Mucosa of descending colon (tissue), 3 donors: ENCODE measurements around the gene ZNF214. TPM values are rescaled to one million over a fixed set of nuclear protein-coding genes. Genes with fewer than 3 reads are reported as not detected.

Experiments used
- ATAC-seq: fragments of 200-7000 bp; cut with Tn5 transposase; one replicate; pipeline ENCODE4 v1.9.1; 2020; ENCODE audit warnings: mild to moderate bottlenecking, moderate library complexity
- DNase-seq, 3 donors: peaks; one replicate each; pipeline ENCODE4 v3.0.0-alpha.2; 2020
- H3K36me3 ChIP-seq: fragments of 200-600 bp; one replicate; pipeline ENCODE4 v1.8.0; 2021; ENCODE audit warnings: low read depth, mild to moderate bottlenecking
- H3K4me1 ChIP-seq: fragments of 200-600 bp; one replicate; pipeline ENCODE4 v1.8.0; 2021; ENCODE audit warnings: low read depth, mild to moderate bottlenecking
- H3K4me3 ChIP-seq: fragments of 200-600 bp; one replicate; pipeline ENCODE4 v1.8.0; 2021; ENCODE audit warnings: mild to moderate bottlenecking
- H3K9me3 ChIP-seq: fragments of 200-600 bp; one replicate; pipeline ENCODE4 v1.8.0; 2021; ENCODE audit warnings: mild to moderate bottlenecking
- intact Hi-C, 2 donors: fragments of 100-400 bp; cut with DNase I in 1 of 2; cut with micrococcal nuclease in 1 of 2; formaldehyde crosslinking; loops; one replicate each; pipeline versions ENCODE4 v1.11.0 to v1.11.1; 2022; cut with DNase I, micrococcal nuclease
- long read RNA-seq, 2 donors: library from polyadenylated mRNA; unstranded; transcript quantifications; one replicate each; pipeline ENCODE4 v2.0.0, GENCODE V29; 2019 to 2021
- total RNA-seq, 3 donors: library from RNA; stranded (reverse); fragmentation: NEBNext Ultra II Directional in 2 of 3; extraction: Animal tissue kit (Norgen Biotek cat#: 25700) in 2 of 3; gene quantifications; one replicate each; pipeline versions ENCODE4 v1.2.1 to v1.2.4, GENCODE V29; 2021 to 2023
- TF ChIP-seq, protein P1 (sequence below): fragments of 200-600 bp; IDR thresholded peaks from one replicate; pipeline ENCODE4 v1.8.0; 2022; ENCODE audit warnings: antibody characterized with exemption, mild to moderate bottlenecking
- donor health status: DM: no; HTN: no; CAD: no; lungs with moderate emphysema.
- donor health status: DM: no; HTN: no; CAD: no.
- donor health status: DM: no; HTN: yes; CAD: no.

ZNF214 gene
- 1 to 10 TPM; 1.8 to 4.0 (median 3.4) TPM for total RNA-seq
- long read RNA-seq, donor 1, partial matches to known transcripts = 0 of 1 reads
- long read RNA-seq, donor 1, other reads (novel, unspliced or antisense) = 0 of 1 reads
- long read RNA-seq, donor 2, partial matches to known transcripts = 0 of 1 reads
- long read RNA-seq, donor 2, other reads (novel, unspliced or antisense) = 0 of 1 reads

DNA sequence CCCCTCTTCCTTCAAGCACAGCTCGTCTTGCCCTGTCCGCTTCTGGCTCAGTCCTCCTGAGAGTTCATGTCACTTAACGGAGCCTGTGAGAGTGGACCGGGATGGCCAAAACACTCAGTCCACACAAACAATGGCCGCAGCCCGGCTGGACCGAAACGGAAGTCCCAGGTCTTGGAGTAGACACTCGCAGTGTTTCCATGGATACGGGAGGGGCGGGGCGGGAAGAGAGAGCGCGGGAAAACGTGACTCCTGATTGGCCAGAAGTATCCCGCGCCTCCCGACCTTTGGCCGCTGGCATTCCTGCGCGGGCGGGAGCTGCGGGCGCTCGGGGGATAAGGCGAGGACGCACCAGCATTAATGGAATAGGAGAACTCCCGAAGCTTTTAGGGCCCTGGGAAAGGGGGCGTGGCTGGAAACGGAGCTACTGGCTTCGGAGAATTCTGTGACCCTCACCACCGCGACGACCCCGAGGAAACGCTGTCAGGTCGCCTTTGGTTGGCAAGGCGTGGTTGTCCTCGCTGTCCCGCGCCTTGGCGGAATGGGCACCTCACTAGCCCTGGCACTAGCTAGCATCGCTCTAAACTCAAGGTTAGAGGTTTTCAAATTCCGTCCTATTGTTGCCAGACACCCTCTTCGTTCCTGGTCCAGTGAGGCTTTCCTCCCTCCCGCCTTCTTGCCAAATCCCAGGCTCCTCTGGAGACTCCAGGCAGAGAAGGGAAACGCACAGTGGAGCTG, at the start of gene ZNF214, which contains the start of gene NLRP14:
Gene ZNF214, minus strand, starts transcription at position 164 of the 735 bp plus-strand sequence. CDS start 17,511 bp downstream, outside the sequence.
Gene NLRP14, plus strand, starts transcription at position 297 of the 735 bp plus-strand sequence. CDS start 18,108 bp downstream, outside the sequence.
- intact Hi-C loops = no loop called here
- H3K4me3 ChIP-seq = peak within 1 kb of the TSS; percentile 38
- ATAC-seq (peak; percentile 99), DNase-seq (peak; percentile 93 to 99 (median 95))
- TF ChIP-seq, protein P1, sequence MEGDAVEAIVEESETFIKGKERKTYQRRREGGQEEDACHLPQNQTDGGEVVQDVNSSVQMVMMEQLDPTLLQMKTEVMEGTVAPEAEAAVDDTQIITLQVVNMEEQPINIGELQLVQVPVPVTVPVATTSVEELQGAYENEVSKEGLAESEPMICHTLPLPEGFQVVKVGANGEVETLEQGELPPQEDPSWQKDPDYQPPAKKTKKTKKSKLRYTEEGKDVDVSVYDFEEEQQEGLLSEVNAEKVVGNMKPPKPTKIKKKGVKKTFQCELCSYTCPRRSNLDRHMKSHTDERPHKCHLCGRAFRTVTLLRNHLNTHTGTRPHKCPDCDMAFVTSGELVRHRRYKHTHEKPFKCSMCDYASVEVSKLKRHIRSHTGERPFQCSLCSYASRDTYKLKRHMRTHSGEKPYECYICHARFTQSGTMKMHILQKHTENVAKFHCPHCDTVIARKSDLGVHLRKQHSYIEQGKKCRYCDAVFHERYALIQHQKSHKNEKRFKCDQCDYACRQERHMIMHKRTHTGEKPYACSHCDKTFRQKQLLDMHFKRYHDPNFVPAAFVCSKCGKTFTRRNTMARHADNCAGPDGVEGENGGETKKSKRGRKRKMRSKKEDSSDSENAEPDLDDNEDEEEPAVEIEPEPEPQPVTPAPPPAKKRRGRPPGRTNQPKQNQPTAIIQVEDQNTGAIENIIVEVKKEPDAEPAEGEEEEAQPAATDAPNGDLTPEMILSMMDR = no peak
- H3K9me3 ChIP-seq = no peaks in the 10 kb centered on the region
- no peaks in the 10 kb centered on the region for H3K4me1 ChIP-seq
- H3K36me3 ChIP-seq = no peaks in the 10 kb centered on the region

DNA sequence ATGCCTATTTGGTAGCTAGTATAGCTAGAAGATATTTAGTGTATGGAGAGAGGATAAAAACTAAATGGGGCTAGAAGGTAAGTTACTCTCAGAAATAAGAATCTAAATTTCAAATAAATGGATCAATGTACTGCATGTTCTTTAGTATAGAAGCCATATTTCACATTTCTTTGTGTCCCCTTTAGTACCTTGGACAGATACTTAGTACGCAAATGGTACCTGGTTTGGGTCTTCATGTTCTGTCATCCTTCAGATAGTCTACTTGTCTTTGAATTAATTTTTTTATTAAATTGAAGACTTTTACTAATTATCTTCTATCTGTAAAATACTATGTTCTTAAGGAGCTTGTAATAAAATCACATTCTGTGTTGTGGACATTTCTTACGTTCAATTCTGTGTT, 42.4 kb upstream of the ZNF214 start:
- no peaks in the 10 kb centered on the region for H3K9me3 ChIP-seq
- ATAC-seq (no peak), DNase-seq (no peak)
- H3K36me3 ChIP-seq = no peaks in the 10 kb centered on the region
- H3K4me3 ChIP-seq = no peak overlapping the region
- intact Hi-C loops = no loop called here
- TF ChIP-seq, protein P1 = no peak
- no peaks in the 10 kb centered on the region for H3K4me1 ChIP-seq

DNA sequence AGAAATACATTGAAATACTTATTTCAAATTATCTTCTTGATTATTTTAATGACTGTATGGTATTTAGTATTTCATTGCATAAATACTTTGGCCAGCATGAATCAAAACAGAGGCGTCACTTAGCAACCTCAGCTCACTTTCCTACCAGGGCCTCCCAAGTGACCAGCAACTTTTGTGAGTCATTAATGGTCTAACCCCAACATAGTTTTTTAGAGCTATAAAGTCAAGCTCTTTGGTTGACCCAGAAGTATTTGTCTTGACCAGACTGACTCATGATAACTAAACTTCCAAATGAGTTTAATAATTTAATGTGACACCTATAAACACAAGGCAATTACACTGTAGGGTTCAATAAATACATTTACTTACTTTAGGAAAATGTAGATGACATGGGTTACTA, 40.7 kb upstream of the ZNF214 start:
- TF ChIP-seq, protein P1 = no peak
- Histone ChIP-seq H3K9me3 (no peaks in the 10 kb centered on the region), H3K4me3 (no peak overlapping the region), H3K4me1 (no peaks in the 10 kb centered on the region), H3K36me3 (no peaks in the 10 kb centered on the region)
- no peak for ATAC-seq
- DNase-seq = no peak
- intact Hi-C loops = no loop called here

DNA sequence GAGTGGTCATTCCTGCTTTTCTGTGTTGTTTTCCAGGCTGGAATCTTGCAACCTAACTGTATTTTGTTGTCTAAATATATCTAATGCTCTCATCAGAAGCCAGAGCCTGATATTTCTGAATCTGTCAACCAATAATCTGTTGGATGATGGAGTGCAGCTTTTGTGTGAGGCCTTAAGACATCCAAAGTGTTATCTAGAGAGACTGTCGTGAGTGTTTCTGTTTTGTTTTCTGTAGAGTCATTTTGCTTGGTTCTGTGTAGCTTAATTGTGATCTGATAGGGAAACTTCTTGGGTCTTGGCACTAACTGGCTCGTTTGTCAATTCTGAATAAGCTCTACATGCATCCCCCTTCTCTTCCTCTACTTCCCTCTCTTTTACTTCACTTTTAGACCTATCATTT, 37.5 kb upstream of the ZNF214 start:
- ATAC-seq (no peak), DNase-seq (no peak)
- H3K9me3 ChIP-seq = no peaks in the 10 kb centered on the region
- TF ChIP-seq, protein P1 = no peak
- H3K4me3 ChIP-seq = no peak overlapping the region
- intact Hi-C loops = no loop called here
- H3K4me1 ChIP-seq = no peaks in the 10 kb centered on the region
- no peaks in the 10 kb centered on the region for H3K36me3 ChIP-seq

DNA sequence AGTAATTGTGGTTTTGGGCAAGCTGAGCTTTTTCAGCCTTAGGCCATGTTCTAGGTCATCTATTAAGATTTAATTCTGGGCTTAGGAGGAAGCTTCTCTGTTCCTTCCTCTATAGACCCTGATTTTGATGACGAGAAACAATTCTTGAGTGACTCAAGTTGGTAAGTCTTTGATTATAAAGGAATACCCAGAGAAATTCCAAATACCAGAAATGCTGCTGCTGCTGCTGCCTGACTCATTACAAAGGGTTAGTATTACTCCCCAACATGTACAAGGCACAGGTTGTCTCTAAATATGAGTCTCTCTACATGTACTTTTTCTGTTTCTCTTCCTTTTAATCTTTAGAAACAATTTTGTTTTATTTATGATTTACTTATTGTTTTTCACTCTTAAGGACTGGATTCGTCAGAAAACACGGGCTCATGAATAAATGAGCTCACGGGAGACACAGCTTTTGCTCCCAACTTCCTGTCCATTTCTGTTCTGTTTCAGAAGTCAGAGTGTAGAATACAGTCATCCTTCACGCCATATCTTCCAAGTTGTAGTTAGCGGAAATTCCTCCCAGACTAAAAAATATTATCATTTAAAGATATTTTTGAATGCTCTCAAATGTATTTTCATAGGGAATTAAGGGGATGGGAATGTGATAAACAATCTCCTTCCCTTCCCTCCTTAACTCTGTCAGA, 36.8 kb upstream of the ZNF214 start:
- TF ChIP-seq, protein P1 = no peak
- DNase-seq = no peak
- Histone ChIP-seq H3K9me3 (no peaks in the 10 kb centered on the region), H3K36me3 (no peaks in the 10 kb centered on the region), H3K4me1 (no peaks in the 10 kb centered on the region), H3K4me3 (no peak overlapping the region)
- intact Hi-C loops = no loop called here
- ATAC-seq = no peak
